Loucy (cell line): Measurements from ENCODE around the gene TMEM178A.

Experiments
- CTCF ChIP-seq: fragments of 200-600 bp; sonication (generic); conservative IDR thresholded peaks from 2 replicates; pipeline ENCODE4 v1.5.1; 2014; ENCODE audit warnings: mild to moderate bottlenecking, antibody characterized with exemption, low read length
- EZH2phosphoT487 ChIP-seq: fragments of 200-600 bp; IDR thresholded peaks from 2 replicates; pipeline ENCODE4 v1.6.1; 2018; ENCODE audit warnings: antibody characterized with exemption, mild to moderate bottlenecking, moderate library complexity, borderline replicate concordance

DNA sequence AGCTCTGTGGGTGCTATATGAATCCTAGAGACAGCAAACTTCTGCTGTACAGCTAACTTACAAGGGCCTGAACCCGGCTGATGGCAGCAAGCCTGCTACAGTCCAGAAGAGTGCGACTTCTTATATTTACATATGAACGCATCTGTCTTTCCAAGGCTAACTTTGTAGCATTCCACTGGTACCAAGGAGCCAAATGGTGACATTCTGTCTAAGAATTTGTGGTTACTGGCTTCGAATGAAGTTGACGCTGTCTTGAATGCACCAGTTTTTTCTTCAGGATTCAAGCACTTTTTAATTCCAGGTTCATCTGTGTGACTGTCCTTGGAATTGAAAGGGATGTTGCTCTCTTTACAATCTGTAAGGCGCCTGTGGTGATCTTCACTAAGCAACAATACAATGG is 70.9 kb downstream of the TMEM178A start:
- TF ChIP-seq CTCF (no peak), EZH2phosphoT487 (no peak)
